SK-N-SH treated with all-trans-retinoic acid at 6 μM for 48 hours (cell line): ENCODE data around the gene ANKRD28.

Source experiments
- ESRRG ChIP-seq: fragments of 250-450 bp; sonication (Bioruptor Pico); IDR thresholded peaks from 2 replicates; pipeline ENCODE4 v1.6.1; 2021; ENCODE audit warnings: mild to moderate bottlenecking
- OSR1 ChIP-seq: fragments of 250-450 bp; sonication (Bioruptor Pico); IDR thresholded peaks from 2 replicates; pipeline ENCODE4 v1.8.0; 2022; ENCODE audit warnings: moderate library complexity, mild to moderate bottlenecking, inconsistent platforms
- TCF4 ChIP-seq: fragments of 250-450 bp; sonication (Bioruptor Pico); IDR thresholded peaks from 2 replicates; pipeline ENCODE4 v1.8.0; 2021; ENCODE audit warnings: mild to moderate bottlenecking, moderate library complexity, borderline replicate concordance
- ZC3H10 ChIP-seq: fragments of 250-450 bp; sonication (Bioruptor Pico); IDR thresholded peaks from 2 replicates; pipeline ENCODE4 v1.5.1; 2021; ENCODE audit warnings: mild to moderate bottlenecking, moderate library complexity
- TF ChIP-seq, protein P1 (sequence below): fragments of 250-450 bp; sonication (Bioruptor Pico); IDR thresholded peaks from 2 replicates; pipeline ENCODE4 v1.5.0; 2020; ENCODE audit warnings: mild to moderate bottlenecking, moderate library complexity
- TF ChIP-seq, protein P2 (sequence below): fragments of 250-450 bp; sonication (Bioruptor Pico); IDR thresholded peaks from 2 replicates; pipeline ENCODE4 v1.5.1; 2021; ENCODE audit warnings: mild to moderate bottlenecking, moderate library complexity
- TF ChIP-seq, protein P3 (sequence below): fragments of 250-450 bp; sonication (Bioruptor Pico); IDR thresholded peaks from 2 replicates; pipeline ENCODE4 v1.8.0; 2020; ENCODE audit warnings: mild to moderate bottlenecking, moderate library complexity, borderline replicate concordance

DNA sequence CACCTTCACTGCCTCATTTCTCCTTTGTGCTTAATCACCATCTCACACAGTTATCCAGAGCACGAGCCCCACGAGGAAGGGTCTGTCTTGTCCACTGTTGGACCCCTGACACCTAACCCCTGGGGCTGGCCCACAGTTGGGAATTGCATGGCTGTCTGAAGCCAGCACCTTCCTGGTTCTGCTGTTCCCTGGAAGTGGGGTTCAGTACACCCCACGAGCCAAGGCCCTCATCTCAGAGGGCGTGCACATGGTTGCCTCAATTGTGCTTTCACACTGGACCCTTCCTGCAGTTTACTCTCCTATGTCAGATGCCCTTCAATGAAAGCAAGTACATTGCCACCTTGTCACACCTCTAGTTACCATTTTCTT is 165.6 kb downstream of the ANKRD28 start:
- TF ChIP-seq ZC3H10 = no peak
- TF ChIP-seq, protein P1, sequence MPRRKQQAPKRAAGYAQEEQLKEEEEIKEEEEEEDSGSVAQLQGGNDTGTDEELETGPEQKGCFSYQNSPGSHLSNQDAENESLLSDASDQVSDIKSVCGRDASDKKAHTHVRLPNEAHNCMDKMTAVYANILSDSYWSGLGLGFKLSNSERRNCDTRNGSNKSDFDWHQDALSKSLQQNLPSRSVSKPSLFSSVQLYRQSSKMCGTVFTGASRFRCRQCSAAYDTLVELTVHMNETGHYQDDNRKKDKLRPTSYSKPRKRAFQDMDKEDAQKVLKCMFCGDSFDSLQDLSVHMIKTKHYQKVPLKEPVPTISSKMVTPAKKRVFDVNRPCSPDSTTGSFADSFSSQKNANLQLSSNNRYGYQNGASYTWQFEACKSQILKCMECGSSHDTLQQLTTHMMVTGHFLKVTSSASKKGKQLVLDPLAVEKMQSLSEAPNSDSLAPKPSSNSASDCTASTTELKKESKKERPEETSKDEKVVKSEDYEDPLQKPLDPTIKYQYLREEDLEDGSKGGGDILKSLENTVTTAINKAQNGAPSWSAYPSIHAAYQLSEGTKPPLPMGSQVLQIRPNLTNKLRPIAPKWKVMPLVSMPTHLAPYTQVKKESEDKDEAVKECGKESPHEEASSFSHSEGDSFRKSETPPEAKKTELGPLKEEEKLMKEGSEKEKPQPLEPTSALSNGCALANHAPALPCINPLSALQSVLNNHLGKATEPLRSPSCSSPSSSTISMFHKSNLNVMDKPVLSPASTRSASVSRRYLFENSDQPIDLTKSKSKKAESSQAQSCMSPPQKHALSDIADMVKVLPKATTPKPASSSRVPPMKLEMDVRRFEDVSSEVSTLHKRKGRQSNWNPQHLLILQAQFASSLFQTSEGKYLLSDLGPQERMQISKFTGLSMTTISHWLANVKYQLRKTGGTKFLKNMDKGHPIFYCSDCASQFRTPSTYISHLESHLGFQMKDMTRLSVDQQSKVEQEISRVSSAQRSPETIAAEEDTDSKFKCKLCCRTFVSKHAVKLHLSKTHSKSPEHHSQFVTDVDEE = no peak
- TF ChIP-seq, protein P2, sequence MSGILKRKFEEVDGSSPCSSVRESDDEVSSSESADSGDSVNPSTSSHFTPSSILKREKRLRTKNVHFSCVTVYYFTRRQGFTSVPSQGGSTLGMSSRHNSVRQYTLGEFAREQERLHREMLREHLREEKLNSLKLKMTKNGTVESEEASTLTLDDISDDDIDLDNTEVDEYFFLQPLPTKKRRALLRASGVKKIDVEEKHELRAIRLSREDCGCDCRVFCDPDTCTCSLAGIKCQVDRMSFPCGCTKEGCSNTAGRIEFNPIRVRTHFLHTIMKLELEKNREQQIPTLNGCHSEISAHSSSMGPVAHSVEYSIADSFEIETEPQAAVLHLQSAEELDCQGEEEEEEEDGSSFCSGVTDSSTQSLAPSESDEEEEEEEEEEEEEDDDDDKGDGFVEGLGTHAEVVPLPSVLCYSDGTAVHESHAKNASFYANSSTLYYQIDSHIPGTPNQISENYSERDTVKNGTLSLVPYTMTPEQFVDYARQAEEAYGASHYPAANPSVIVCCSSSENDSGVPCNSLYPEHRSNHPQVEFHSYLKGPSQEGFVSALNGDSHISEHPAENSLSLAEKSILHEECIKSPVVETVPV = no peak
- TF ChIP-seq, protein P3, sequence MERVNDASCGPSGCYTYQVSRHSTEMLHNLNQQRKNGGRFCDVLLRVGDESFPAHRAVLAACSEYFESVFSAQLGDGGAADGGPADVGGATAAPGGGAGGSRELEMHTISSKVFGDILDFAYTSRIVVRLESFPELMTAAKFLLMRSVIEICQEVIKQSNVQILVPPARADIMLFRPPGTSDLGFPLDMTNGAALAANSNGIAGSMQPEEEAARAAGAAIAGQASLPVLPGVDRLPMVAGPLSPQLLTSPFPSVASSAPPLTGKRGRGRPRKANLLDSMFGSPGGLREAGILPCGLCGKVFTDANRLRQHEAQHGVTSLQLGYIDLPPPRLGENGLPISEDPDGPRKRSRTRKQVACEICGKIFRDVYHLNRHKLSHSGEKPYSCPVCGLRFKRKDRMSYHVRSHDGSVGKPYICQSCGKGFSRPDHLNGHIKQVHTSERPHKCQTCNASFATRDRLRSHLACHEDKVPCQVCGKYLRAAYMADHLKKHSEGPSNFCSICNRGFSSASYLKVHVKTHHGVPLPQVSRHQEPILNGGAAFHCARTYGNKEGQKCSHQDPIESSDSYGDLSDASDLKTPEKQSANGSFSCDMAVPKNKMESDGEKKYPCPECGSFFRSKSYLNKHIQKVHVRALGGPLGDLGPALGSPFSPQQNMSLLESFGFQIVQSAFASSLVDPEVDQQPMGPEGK (CRISPR knock-in tag) = no peak
- TF ChIP-seq OSR1 = no peak
- no peak for TF ChIP-seq TCF4 (CRISPR knock-in tag)
- no peak for TF ChIP-seq ESRRG (CRISPR knock-in tag)
